IMR-90 (cell line): ENCODE data around the gene SPAG16. TPM values are rescaled to one million over a fixed set of nuclear protein-coding genes. Genes with fewer than 3 reads are reported as not detected.

Source experiments
- ATAC-seq: fragments of 200-7000 bp; cut with Tn5 transposase; 2 replicates; pipeline ENCODE4 v1.9.1; 2020; ENCODE audit warnings: low read depth, mild to moderate bottlenecking, moderate library complexity
- BruUV-seq: library from RNA; stranded (reverse); fragments of 400-500 nt; replicated peaks from 2 replicates; lab custom pipeline; 2021; lab: Mats Ljungman, UMichigan
- CTCF ChIA-PET: fragments of 300-600 bp; formaldehyde crosslinking; extraction: SDS; loops from one replicate; lab custom pipeline; 2021; ENCODE audit warnings: antibody characterized with exemption; lab: Yijun Ruan, JAX
- POLR2A ChIA-PET: fragments of 300-600 bp; sonication (Branson Sonifier 250); formaldehyde crosslinking; loops from one replicate; lab custom pipeline; 2022; ENCODE audit warnings: antibody characterized with exemption; ENCODE audit not compliant: unreplicated experiment; lab: Charles Lee
- DNase-seq: peaks from one replicate; pipeline ENCODE4 v3.0.0; 2013
- H2AFZ ChIP-seq: replicated peaks from 2 replicates; pipeline ENCODE3; 2013; ENCODE audit warnings: low read length, mild to moderate bottlenecking; ENCODE audit not compliant: poor library complexity
- H2AK5ac ChIP-seq: 2 replicates; pipeline ENCODE4 v1.6.1; 2013; ENCODE audit warnings: low read depth, low read length, inconsistent platforms
- H2AK9ac ChIP-seq: replicated peaks from 2 replicates; pipeline ENCODE3; 2013; ENCODE audit warnings: mild to moderate bottlenecking, low read depth, low read length, moderate library complexity; ENCODE audit not compliant: poor library complexity
- H2BK120ac ChIP-seq: 2 replicates; pipeline ENCODE4 v1.6.1; 2013; ENCODE audit warnings: low read depth, low read length, inconsistent platforms
- H2BK15ac ChIP-seq: 3 replicates; pipeline ENCODE4 v1.6.1; 2013; ENCODE audit warnings: low read depth, low read length, inconsistent platforms
- H2BK20ac ChIP-seq: 2 replicates; pipeline ENCODE4 v1.6.1; 2013; ENCODE audit warnings: low read depth, mild to moderate bottlenecking, inconsistent platforms, low read length, moderate library complexity
- H2BK5ac ChIP-seq: 2 replicates; pipeline ENCODE4 v1.6.1; 2013; ENCODE audit warnings: mild to moderate bottlenecking, low read depth, low read length, inconsistent platforms; ENCODE audit not compliant: poor library complexity, severe bottlenecking
- H3K14ac ChIP-seq: replicated peaks from 2 replicates; pipeline ENCODE4 v1.6.1; 2013; ENCODE audit warnings: low read depth, low read length, inconsistent platforms
- H3K18ac ChIP-seq: 2 replicates; pipeline ENCODE4 v1.6.1; 2013; ENCODE audit warnings: low read depth, low read length, control low read depth
- H3K23ac ChIP-seq: 2 replicates; pipeline ENCODE4 v1.6.1; 2013; ENCODE audit warnings: low read depth, low read length, inconsistent platforms
- H3K27ac ChIP-seq: 2 replicates; pipeline ENCODE4 v1.5.1; 2013; ENCODE audit warnings: mild to moderate bottlenecking, control low read depth, low read length; ENCODE audit not compliant: insufficient read depth
- H3K27me3 ChIP-seq: 2 replicates; pipeline ENCODE4 v1.6.1; 2013; ENCODE audit warnings: low read length; ENCODE audit not compliant: control insufficient read depth, insufficient read depth
- H3K36me3 ChIP-seq: 2 replicates; pipeline ENCODE4 v1.6.1; 2013; ENCODE audit warnings: low read length, mixed read lengths; ENCODE audit not compliant: control insufficient read depth, insufficient read depth
- H3K4ac ChIP-seq: 2 replicates; pipeline ENCODE4 v1.6.1; 2013; ENCODE audit warnings: low read depth, low read length, inconsistent platforms
- H3K4me1 ChIP-seq: 2 replicates; pipeline ENCODE4 v1.6.1; 2013; ENCODE audit warnings: low read length, mixed read lengths; ENCODE audit not compliant: control insufficient read depth, insufficient read depth
- H3K4me2 ChIP-seq: 2 replicates; pipeline ENCODE4 v1.6.1; 2013; ENCODE audit warnings: low read depth, mild to moderate bottlenecking, control low read depth, low read length, moderate library complexity
- H3K4me3 ChIP-seq: 2 replicates; pipeline ENCODE4 v1.5.1; 2013; ENCODE audit warnings: low read depth, mild to moderate bottlenecking, control low read depth, low read length, moderate library complexity; ENCODE audit not compliant: insufficient read depth
- H3K56ac ChIP-seq: 2 replicates; pipeline ENCODE4 v1.6.1; 2013; ENCODE audit warnings: low read length, inconsistent platforms; ENCODE audit not compliant: insufficient read depth; ENCODE audit errors: extremely low read depth
- H3K79me1 ChIP-seq, 2 experiments: 2 replicates each; pipeline ENCODE4 v1.6.1; 2013; ENCODE audit warnings: low read length in 2 of 2, inconsistent platforms in 1 of 2, low read depth in 1 of 2
- H3K9ac ChIP-seq: 2 replicates; pipeline ENCODE4 v1.6.1; 2013; ENCODE audit warnings: low read depth, low read length, control low read depth
- H3K9me1 ChIP-seq: 2 replicates; pipeline ENCODE4 v1.6.1; 2013; ENCODE audit warnings: low read length, inconsistent platforms; ENCODE audit not compliant: insufficient read depth
- H3K9me3 ChIP-seq: 2 replicates; pipeline ENCODE4 v1.6.1; 2013; ENCODE audit warnings: low read length; ENCODE audit not compliant: control insufficient read depth, insufficient read depth
- H4K20me1 ChIP-seq: 2 replicates; pipeline ENCODE4 v1.6.1; 2013; ENCODE audit warnings: low read length, inconsistent platforms; ENCODE audit not compliant: insufficient read depth
- H4K5ac ChIP-seq: 2 replicates; pipeline ENCODE4 v1.6.1; 2013; ENCODE audit warnings: mild to moderate bottlenecking, low read depth, low read length, control low read depth
- H4K8ac ChIP-seq, 2 experiments: 2 replicates each; pipeline ENCODE4 v1.6.1; 2013; ENCODE audit warnings: low read depth in 2 of 2, low read length in 2 of 2, control low read depth in 1 of 2, inconsistent platforms in 1 of 2
- H4K91ac ChIP-seq: 2 replicates; pipeline ENCODE4 v1.6.1; 2013; ENCODE audit warnings: low read depth, low read length, inconsistent platforms; ENCODE audit not compliant: insufficient read depth
- BHLHE40 ChIP-seq: fragments of 150-350 bp; IDR thresholded peaks from 2 replicates; pipeline ENCODE4 v1.6.1; 2016; ENCODE audit warnings: mild to moderate bottlenecking, low read depth, low read length
- CHD1 ChIP-seq: IDR thresholded peaks from 2 replicates; pipeline ENCODE4 v1.6.1; 2012; ENCODE audit warnings: low read depth, low read length, improper control_type of control experiment
- ELK1 ChIP-seq: fragments of 150-350 bp; IDR thresholded peaks from 2 replicates; pipeline ENCODE4 v1.6.1; 2016; ENCODE audit warnings: low read depth, mild to moderate bottlenecking, low read length, moderate library complexity, borderline replicate concordance
- FOS ChIP-seq: fragments of 150-350 bp; IDR thresholded peaks from 2 replicates; pipeline ENCODE4 v1.6.1; 2016; ENCODE audit warnings: low read depth, low read length
- MXI1 ChIP-seq: IDR thresholded peaks from 2 replicates; pipeline ENCODE4 v1.6.1; 2012; ENCODE audit warnings: low read depth, mild to moderate bottlenecking, low read length, moderate library complexity, borderline replicate concordance
- NFE2L2 ChIP-seq: fragments of 150-350 bp; IDR thresholded peaks from 2 replicates; pipeline ENCODE4 v1.6.1; 2016; ENCODE audit warnings: low read depth, mild to moderate bottlenecking, low read length
- POLR2A ChIP-seq: IDR thresholded peaks from 2 replicates; pipeline ENCODE4 v1.6.1; 2012; ENCODE audit warnings: mild to moderate bottlenecking, low read depth, low read length
- RAD21 ChIP-seq: IDR thresholded peaks from 2 replicates; pipeline ENCODE4 v1.6.1; 2012; ENCODE audit warnings: low read length, improper control_type of control experiment
- RCOR1 ChIP-seq: IDR thresholded peaks from 2 replicates; pipeline ENCODE4 v1.6.1; 2012; ENCODE audit warnings: mild to moderate bottlenecking, low read length, improper control_type of control experiment; ENCODE audit not compliant: insufficient replicate concordance
- WGBS, 2 experiments: methylation state at CpG; one replicate each; pipeline versions ENCODE4 v1.1.5 to v1.1.7; 2013; ENCODE audit warnings: missing lambda C conversion rate in 2 of 2; ENCODE audit not compliant: insufficient read length in 1 of 2; ENCODE audit errors: extremely low coverage in 2 of 2; 5-methylcytosine and 5-hydroxymethylcytosine counted together
- dilution Hi-C: fragments of 300-500 bp; cut with HindIII; formaldehyde crosslinking; loops from one replicate; pipeline ENCODE4 v1.14.3; 2018; ENCODE audit warnings: low sequenced_read_pairs; ENCODE audit not compliant: unreplicated experiment
- in situ Hi-C: fragments of 300-500 bp; cut with MboI; formaldehyde crosslinking; loops from 3 replicates; pipeline ENCODE4 v1.14.3; 2019; ENCODE audit warnings: low sequenced_read_pairs, inconsistent platforms, mixed read lengths
- intact Hi-C: fragments of 100-400 bp; cut with micrococcal nuclease; formaldehyde crosslinking; loops from 2 replicates; pipeline ENCODE4 v1.10.0; 2022
- polyA plus RNA-seq, 3 experiments: library from polyadenylated mRNA; depleted of rRNA; stranded (reverse); fragments of >200 nt; gene quantifications; 2 replicates each; pipeline ENCODE4 v1.2.3, GENCODE V29; 2012; ENCODE audit warnings: low replicate concordance in 1 of 3
- total RNA-seq: library from RNA; depleted of rRNA; stranded (reverse); fragments of >200 nt; gene quantifications from 2 replicates; pipeline ENCODE4 v1.2.3, GENCODE V29; 2012

Gene SPAG16
- total and polyA plus RNA-seq, 2 of the 4 experiments (the other 2 are of a cell fraction): 7.3 to 13.5 TPM

GRCh38 chr2:213689585-213689984, 405.3 kb downstream of the SPAG16 start:
- WGBS, 2 experiments: no CpG with 5 or more reads among the region's 1 CpG
- Histone ChIP-seq H3K9me3 (peaks cover 4% of the 10 kb centered on the region), H3K36me3 (no peaks in the 10 kb centered on the region), H2AFZ (no peak overlapping the region), H3K4me3 (no peak overlapping the region), H3K56ac (no peak overlapping the region), H3K4ac (no peak overlapping the region), H3K9ac (no peak overlapping the region), H4K91ac (no peak overlapping the region), H3K14ac (no peak overlapping the region), H3K23ac (no peak overlapping the region), H3K27me3 (no peaks in the 10 kb centered on the region), H3K27ac (no peak overlapping the region), H3K9me1 (no peaks in the 10 kb centered on the region), H3K4me2 (no peak overlapping the region), H3K4me1 (no peaks in the 10 kb centered on the region), H2BK5ac (no peak overlapping the region), H4K8ac (no peak overlapping the region), H3K18ac (no peak overlapping the region), H2BK120ac (no peak overlapping the region), H3K79me1 (no peaks in the 10 kb centered on the region), H2BK15ac (no peak overlapping the region), H2AK5ac (no peak overlapping the region), H4K5ac (no peak overlapping the region), H2BK20ac (no peak overlapping the region), H4K20me1 (no peaks in the 10 kb centered on the region), H2AK9ac (no peak overlapping the region)
- in situ Hi-C loops: no loop called here
- POLR2A ChIA-PET: no interaction called here
- CTCF ChIA-PET: no interaction called here
- DNase-seq (no peak), ATAC-seq (no peak)
- TF ChIP-seq RAD21 (no peak), POLR2A (no peak), RCOR1 (no peak), NFE2L2 (no peak), CHD1 (no peak), BHLHE40 (no peak), FOS (no peak), ELK1 (no peak), MXI1 (no peak)
- intact Hi-C loops: no loop called here
- dilution Hi-C loops: no loop called here
- no TSS peak for BruUV-seq
